Panc1 (cell line): Measurements from ENCODE around the gene KRTAP4-12. TPM values are rescaled to one million over a fixed set of nuclear protein-coding genes. Genes with fewer than 3 reads are reported as not detected.
A peak's percentile ranks its signal among the peaks of the same experiment; 100 is the strongest.
"Not testable (repeated sequence)": the region's sequence is repeated elsewhere in the genome, so short reads cannot be mapped to it uniquely, and the experiment has no call there.

Experiments used
- ATAC-seq: fragments of 200-7000 bp; cut with Tn5 transposase; 2 replicates; pipeline ENCODE4 v1.9.1; 2020; ENCODE audit warnings: mild to moderate bottlenecking, moderate library complexity
- BruUV-seq: library from RNA; stranded (reverse); fragments of 400-500 nt; replicated peaks from 2 replicates; lab custom pipeline; 2021; lab: Mats Ljungman, UMichigan
- CTCF ChIA-PET: fragments of 300-600 bp; sonication (Branson Sonifier 250); formaldehyde crosslinking; loops from one replicate; lab custom pipeline; 2022; ENCODE audit warnings: antibody characterized with exemption; lab: Charles Lee
- POLR2A ChIA-PET: fragments of 300-600 bp; sonication (Branson Sonifier 250); formaldehyde crosslinking; loops from one replicate; lab custom pipeline; 2022; ENCODE audit warnings: antibody characterized with exemption; lab: Charles Lee
- DNase-seq: peaks from one replicate; pipeline ENCODE4 v3.0.0-alpha.2; 2010; ENCODE audit warnings: low read depth, low spot score
- H3K27ac ChIP-seq: 2 replicates; pipeline ENCODE4 v1.5.1; 2011; ENCODE audit warnings: mild to moderate bottlenecking, low read length, inconsistent platforms
- H3K27me3 ChIP-seq: fragments of 200-500 bp; sonication (Bioruptor generic); 2 replicates; pipeline ENCODE4 v1.6.0; 2014; ENCODE audit warnings: low read length, inconsistent platforms; ENCODE audit not compliant: control insufficient read depth, insufficient read depth
- H3K36me3 ChIP-seq: fragments of 200-500 bp; sonication (Bioruptor generic); 2 replicates; pipeline ENCODE4 v1.5.1; 2014; ENCODE audit warnings: inconsistent platforms, mild to moderate bottlenecking, low read length, moderate library complexity; ENCODE audit not compliant: control insufficient read depth, insufficient read depth
- H3K4me1 ChIP-seq: 2 replicates; pipeline ENCODE4 v1.5.1; 2011; ENCODE audit warnings: inconsistent platforms, mild to moderate bottlenecking, low read length, moderate library complexity; ENCODE audit not compliant: control insufficient read depth, insufficient read depth
- H3K4me3 ChIP-seq, 2 experiments: 2 replicates each; pipeline ENCODE4 v1.5.1; 2011 to 2012; ENCODE audit warnings: low read depth in 2 of 2, low read length in 2 of 2, mild to moderate bottlenecking in 2 of 2, inconsistent platforms in 1 of 2, moderate library complexity in 1 of 2
- H3K9me3 ChIP-seq: fragments of 200-500 bp; sonication (Bioruptor generic); 2 replicates; pipeline ENCODE4 v1.5.1; 2014; ENCODE audit warnings: low read depth, mild to moderate bottlenecking, inconsistent platforms, low read length, moderate library complexity; ENCODE audit not compliant: control insufficient read depth, insufficient read depth
- CTCF ChIP-seq: fragments of 450-650 bp; IDR thresholded peaks from 2 replicates; pipeline ENCODE4 v1.5.1; 2017; ENCODE audit warnings: mild to moderate bottlenecking
- POLR2AphosphoS5 ChIP-seq: IDR thresholded peaks from 2 replicates; pipeline ENCODE4 v1.6.1; 2012; ENCODE audit warnings: mild to moderate bottlenecking, low read depth, low read length, moderate library complexity
- REST ChIP-seq, 2 experiments: IDR thresholded peaks; 2 replicates each; pipeline ENCODE4 v1.6.1; 2011 to 2012; ENCODE audit warnings: low read depth in 2 of 2, control low read depth in 1 of 2, low read length in 1 of 2, mild to moderate bottlenecking in 1 of 2, moderate library complexity in 1 of 2; ENCODE audit not compliant: insufficient read depth in 1 of 2
- SIN3A ChIP-seq: IDR thresholded peaks from 2 replicates; pipeline ENCODE4 v1.6.1; 2012; ENCODE audit warnings: low read depth, mild to moderate bottlenecking, low read length, moderate library complexity, borderline replicate concordance; ENCODE audit not compliant: insufficient read depth
- TCF7L2 ChIP-seq: IDR thresholded peaks from 2 replicates; pipeline ENCODE4 v1.6.1; 2011; ENCODE audit warnings: mild to moderate bottlenecking, low read depth, low read length, inconsistent platforms
- in situ Hi-C: cut with HindIII; loops from 2 replicates; pipeline ENCODE4 v1.10.0; 2016; ENCODE audit warnings: low sequenced_read_pairs, low pct_unique_long_range_greater_than_20kb
- intact Hi-C: fragments of 100-400 bp; cut with micrococcal nuclease; formaldehyde crosslinking; loops from one replicate; pipeline ENCODE4 v1.10.0; 2022; ENCODE audit not compliant: unreplicated experiment
- total RNA-seq: library from RNA; stranded (reverse); gene quantifications from one replicate; pipeline ENCODE4 v1.2.1, GENCODE V29; 2021; ENCODE audit not compliant: unreplicated experiment

KRTAP4-12 gene
- total RNA-seq, 1 experiment from 2014 or later: not detected

- ATAC-seq (no peak), DNase-seq (no peak)
- H3K9me3 ChIP-seq: no peaks in the 10 kb centered on the region
- CTCF ChIA-PET: no interaction called here
- TF ChIP-seq REST (IDR thresholded peaks at IDR 0.05; ENCODE audit: insufficient read depth in 1 of 2, low read depth in 2 of 2, low read length in 1 of 2) (no peak), POLR2AphosphoS5 (no peak), SIN3A (no peak), CTCF (no peak), TCF7L2 (no peak)
- no peaks in the 10 kb centered on the region for H3K36me3 ChIP-seq
- in situ Hi-C loops (no loop called here), intact Hi-C loops (no loop called here)
- H3K4me1 ChIP-seq: no peaks in the 10 kb centered on the region
- H3K27me3 ChIP-seq: no peaks in the 10 kb centered on the region
- no peak overlapping the region for H3K4me3 ChIP-seq
- POLR2A ChIA-PET: no interaction called here
- BruUV-seq: no TSS peak
- no peak overlapping the region for H3K27ac ChIP-seq
These were observed 17.4 kb upstream of the KRTAP4-12 start for GRCh38 chr17:41141361-41141760.

GRCh38 chr17:41140360-41141131 is 16.6 kb upstream of the KRTAP4-12 start, which contains the start of gene KRTAP4-6:
Gene KRTAP4-6 (minus strand): TSS chr17:41140544. CDS start chr17:41140487, 57 bp downstream.
- CTCF ChIA-PET: no interaction called here
- Histone ChIP-seq H3K9me3 (no peaks in the 10 kb centered on the region), H3K36me3 (no peaks in the 10 kb centered on the region), H3K27me3 (no peaks in the 10 kb centered on the region), H3K27ac (no peak within 1 kb of the TSS), H3K4me3 (no peak within 1 kb of the TSS), H3K4me1 (no peaks in the 10 kb centered on the region)
- DNase-seq (peak; percentile 12), ATAC-seq (no peak)
- intact Hi-C loops (no loop called here), in situ Hi-C loops (no loop called here)
- POLR2A ChIA-PET: interaction anchor here (0.5 kb wide), 1 partner anchor 42 kb away, joined by 3 read pairs; no protein-coding TSS in a partner anchor
- no TSS peak for BruUV-seq
- TF ChIP-seq POLR2AphosphoS5 (no peak), TCF7L2 (no peak), REST (IDR thresholded peaks at IDR 0.05; ENCODE audit: insufficient read depth in 1 of 2, low read depth in 2 of 2, low read length in 1 of 2) (no peak), SIN3A (no peak), CTCF (no peak)

GRCh38 chr17:41139865-41140264 is 15.9 kb upstream of the KRTAP4-12 start:
- H3K36me3 ChIP-seq, H3K27ac ChIP-seq, H3K9me3 ChIP-seq, in situ Hi-C loops, H3K27me3 ChIP-seq, H3K4me3 ChIP-seq, DNase-seq, BruUV-seq, ATAC-seq, intact Hi-C loops, POLR2A ChIA-PET, H3K4me1 ChIP-seq, CTCF ChIA-PET: not testable (repeated sequence)
